Neural cell (in vitro differentiated cells): ENCODE results near the gene GRIK2.

Experiments used
- CTCF ChIP-seq: fragments of 450-650 bp; IDR thresholded peaks from 2 replicates; pipeline ENCODE4 v1.5.1; 2014; ENCODE audit warnings: antibody characterized with exemption, mild to moderate bottlenecking, moderate library complexity; ENCODE audit not compliant: poor library complexity, severe bottlenecking
- EP300 ChIP-seq: fragments of 450-650 bp; conservative IDR thresholded peaks from 2 replicates; pipeline ENCODE4 v1.6.1; 2014; ENCODE audit warnings: antibody characterized with exemption, mild to moderate bottlenecking, moderate library complexity; ENCODE audit not compliant: poor library complexity, severe bottlenecking
- EZH2 ChIP-seq: fragments of 200-600, 300-800 bp; shearing (Covaris generic), sonication (generic); IDR thresholded peaks from 2 replicates; pipeline ENCODE4 v1.6.1; 2014; ENCODE audit warnings: antibody characterized with exemption, low read length, borderline replicate concordance, mild to moderate bottlenecking; ENCODE audit not compliant: insufficient read depth, poor library complexity, severe bottlenecking
- POLR2AphosphoS5 ChIP-seq: IDR thresholded peaks from 2 replicates; pipeline ENCODE4 v1.6.1; 2012
- REST ChIP-seq: IDR thresholded peaks from 2 replicates; pipeline ENCODE4 v1.6.1; 2012; ENCODE audit warnings: borderline replicate concordance
- SMC3 ChIP-seq: fragments of 450-650 bp; conservative IDR thresholded peaks from 2 replicates; pipeline ENCODE4 v1.6.1; 2014; ENCODE audit warnings: antibody characterized with exemption, mild to moderate bottlenecking, moderate library complexity; ENCODE audit not compliant: poor library complexity

GRCh38 chr6:101832371-101832770 is 438.9 kb downstream of the GRIK2 start:
- TF ChIP-seq CTCF (no peak), POLR2AphosphoS5 (no peak), EZH2 (no peak), EP300 (no peak), SMC3 (no peak), REST (no peak)
